ENCODE data around the gene DACH1. TPM values are rescaled to one million over a fixed set of nuclear protein-coding genes. Genes with fewer than 3 reads are reported as not detected.

Gene DACH1
- total RNA-seq, 1 experiment from 2014 or later: 1.2 TPM

DNA sequence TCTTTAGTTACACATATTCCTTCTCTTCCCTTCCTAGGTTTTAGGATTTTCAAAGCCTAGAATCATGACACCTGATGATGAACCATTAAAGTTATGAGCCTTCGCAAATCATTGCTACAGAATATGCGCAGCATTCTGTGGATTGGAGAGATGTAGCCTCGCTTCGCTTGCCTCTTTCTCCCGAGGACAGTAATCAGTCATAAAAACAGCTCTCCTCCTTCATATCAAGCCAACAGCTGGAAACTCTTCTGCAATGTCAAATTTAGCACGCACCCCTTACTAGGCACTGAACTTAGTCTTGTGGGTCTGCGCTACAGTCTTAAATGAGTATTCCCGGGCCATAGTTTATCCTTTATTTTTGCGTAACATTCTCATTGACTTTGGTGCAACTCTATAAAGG, 79.6 kb downstream of the DACH1 start:
- H3K36me3 ChIP-seq (ENCODE audit: control insufficient read depth, insufficient read depth, low read length): no peaks in the 10 kb centered on the region
- H3K4me3 ChIP-seq (ENCODE audit: low read depth, low read length): no peak overlapping the region
- H3K9me3 Mint-ChIP-seq (ENCODE audit: unreplicated experiment): no peaks in the 10 kb centered on the region
- H3K4me3 Mint-ChIP-seq (ENCODE audit: unreplicated experiment): no peak overlapping the region
- no peaks in the 10 kb centered on the region for H3K4me1 ChIP-seq
- intact Hi-C loops (cut with micrococcal nuclease; ENCODE audit: unreplicated experiment): no loop called here
- no peaks in the 10 kb centered on the region for H3K4me1 Mint-ChIP-seq (ENCODE audit: low read depth, unreplicated experiment)
- no TSS peak for BruUV-seq (replicated peaks)
- no peaks in the 10 kb centered on the region for H3K9me3 ChIP-seq
- no peaks in the 10 kb centered on the region for H3K36me3 Mint-ChIP-seq (ENCODE audit: insufficient read depth, unreplicated experiment)
- H3K27me3 ChIP-seq (replicated peaks; ENCODE audit: control insufficient read depth, insufficient read depth, low read length): no peaks in the 10 kb centered on the region
- POLR2A ChIA-PET: no interaction called here
- H3K27ac Mint-ChIP-seq (ENCODE audit: unreplicated experiment): no peak overlapping the region
- no peak for DNase-seq
- TF ChIP-seq, protein P1, sequence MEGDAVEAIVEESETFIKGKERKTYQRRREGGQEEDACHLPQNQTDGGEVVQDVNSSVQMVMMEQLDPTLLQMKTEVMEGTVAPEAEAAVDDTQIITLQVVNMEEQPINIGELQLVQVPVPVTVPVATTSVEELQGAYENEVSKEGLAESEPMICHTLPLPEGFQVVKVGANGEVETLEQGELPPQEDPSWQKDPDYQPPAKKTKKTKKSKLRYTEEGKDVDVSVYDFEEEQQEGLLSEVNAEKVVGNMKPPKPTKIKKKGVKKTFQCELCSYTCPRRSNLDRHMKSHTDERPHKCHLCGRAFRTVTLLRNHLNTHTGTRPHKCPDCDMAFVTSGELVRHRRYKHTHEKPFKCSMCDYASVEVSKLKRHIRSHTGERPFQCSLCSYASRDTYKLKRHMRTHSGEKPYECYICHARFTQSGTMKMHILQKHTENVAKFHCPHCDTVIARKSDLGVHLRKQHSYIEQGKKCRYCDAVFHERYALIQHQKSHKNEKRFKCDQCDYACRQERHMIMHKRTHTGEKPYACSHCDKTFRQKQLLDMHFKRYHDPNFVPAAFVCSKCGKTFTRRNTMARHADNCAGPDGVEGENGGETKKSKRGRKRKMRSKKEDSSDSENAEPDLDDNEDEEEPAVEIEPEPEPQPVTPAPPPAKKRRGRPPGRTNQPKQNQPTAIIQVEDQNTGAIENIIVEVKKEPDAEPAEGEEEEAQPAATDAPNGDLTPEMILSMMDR (IDR thresholded peaks at IDR 0.05; ENCODE audit: insufficient read depth in 1 of 2, low read depth in 1 of 2, low read length in 1 of 2, severe bottlenecking in 1 of 2, unreplicated experiment in 1 of 2): no peak
- H3K27me3 Mint-ChIP-seq (ENCODE audit: insufficient read depth, unreplicated experiment): no peaks in the 10 kb centered on the region
- CTCF ChIA-PET: no interaction called here

DNA sequence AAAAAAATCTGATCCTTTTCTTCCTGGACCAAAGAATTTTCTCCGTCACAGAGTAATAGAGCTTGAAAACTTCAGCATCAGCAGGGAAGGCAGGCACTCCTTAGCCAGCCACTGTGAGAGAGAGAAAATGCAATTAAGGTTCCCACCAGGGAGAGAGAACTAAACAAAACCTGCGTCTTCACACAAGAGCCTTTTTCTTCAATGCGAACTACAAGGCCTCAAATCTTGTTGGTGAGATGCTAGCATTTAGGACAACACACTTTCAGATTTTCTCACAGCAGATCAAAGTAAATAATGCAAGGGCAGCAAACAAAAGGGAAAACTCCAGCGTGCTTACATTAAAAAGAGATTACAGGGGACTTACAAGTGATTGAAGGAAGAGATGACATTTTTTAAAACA, 80.1 kb downstream of the DACH1 start:
- CTCF ChIA-PET: no interaction called here
- no peak overlapping the region for H3K4me3 Mint-ChIP-seq (ENCODE audit: unreplicated experiment)
- POLR2A ChIA-PET: no interaction called here
- no peaks in the 10 kb centered on the region for H3K27me3 Mint-ChIP-seq (ENCODE audit: insufficient read depth, unreplicated experiment)
- no peaks in the 10 kb centered on the region for H3K4me1 Mint-ChIP-seq (ENCODE audit: low read depth, unreplicated experiment)
- no peaks in the 10 kb centered on the region for H3K27me3 ChIP-seq (replicated peaks; ENCODE audit: control insufficient read depth, insufficient read depth, low read length)
- intact Hi-C loops (cut with micrococcal nuclease; ENCODE audit: unreplicated experiment): no loop called here
- TF ChIP-seq, protein P1 (IDR thresholded peaks at IDR 0.05; ENCODE audit: insufficient read depth in 1 of 2, low read depth in 1 of 2, low read length in 1 of 2, severe bottlenecking in 1 of 2, unreplicated experiment in 1 of 2): no peak
- no peaks in the 10 kb centered on the region for H3K36me3 ChIP-seq (ENCODE audit: control insufficient read depth, insufficient read depth, low read length)
- no peaks in the 10 kb centered on the region for H3K4me1 ChIP-seq
- H3K36me3 Mint-ChIP-seq (ENCODE audit: insufficient read depth, unreplicated experiment): no peaks in the 10 kb centered on the region
- H3K9me3 Mint-ChIP-seq (ENCODE audit: unreplicated experiment): no peaks in the 10 kb centered on the region
- H3K27ac Mint-ChIP-seq (ENCODE audit: unreplicated experiment): no peak overlapping the region
- DNase-seq: no peak
- no peak overlapping the region for H3K4me3 ChIP-seq (ENCODE audit: low read depth, low read length)
- H3K9me3 ChIP-seq: no peaks in the 10 kb centered on the region
- BruUV-seq (replicated peaks): no TSS peak

DNA sequence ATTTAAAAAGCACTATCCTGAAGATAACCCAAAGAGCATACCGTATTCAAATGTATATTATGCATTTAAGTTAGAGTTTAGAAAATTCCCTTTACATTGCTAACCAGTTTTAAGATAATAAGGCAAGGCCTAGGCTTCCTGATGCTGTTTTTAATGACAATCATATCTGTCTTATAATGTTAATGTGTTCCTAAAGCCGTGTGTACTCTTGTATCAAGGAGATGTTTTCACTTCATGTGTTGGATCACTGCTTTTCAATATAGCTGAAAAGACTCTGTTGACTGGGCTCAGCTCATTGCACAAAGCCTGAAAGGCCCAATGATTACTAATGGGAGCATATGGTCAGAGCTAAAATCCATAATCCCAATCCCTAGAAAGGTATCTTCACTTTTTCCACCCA, 81.6 kb downstream of the DACH1 start:
- H3K9me3 ChIP-seq: no peaks in the 10 kb centered on the region
- CTCF ChIA-PET: no interaction called here
- intact Hi-C loops (cut with micrococcal nuclease; ENCODE audit: unreplicated experiment): no loop called here

More for the DNA sequence above, 81.6 kb downstream of the DACH1 start:
- no peaks in the 10 kb centered on the region for H3K36me3 ChIP-seq (ENCODE audit: control insufficient read depth, insufficient read depth, low read length)
- Mint-ChIP-seq H3K4me3 (ENCODE audit: unreplicated experiment) (no peak overlapping the region), H3K4me1 (ENCODE audit: low read depth, unreplicated experiment) (no peaks in the 10 kb centered on the region), H3K27ac (ENCODE audit: unreplicated experiment) (no peak overlapping the region), H3K27me3 (ENCODE audit: insufficient read depth, unreplicated experiment) (no peaks in the 10 kb centered on the region), H3K36me3 (ENCODE audit: insufficient read depth, unreplicated experiment) (no peaks in the 10 kb centered on the region), H3K9me3 (ENCODE audit: unreplicated experiment) (no peaks in the 10 kb centered on the region)
- H3K27me3 ChIP-seq (replicated peaks; ENCODE audit: control insufficient read depth, insufficient read depth, low read length): no peaks in the 10 kb centered on the region
- TF ChIP-seq, protein P1 (IDR thresholded peaks at IDR 0.05; ENCODE audit: insufficient read depth in 1 of 2, low read depth in 1 of 2, low read length in 1 of 2, severe bottlenecking in 1 of 2, unreplicated experiment in 1 of 2): no peak
- no peak for DNase-seq
- POLR2A ChIA-PET: no interaction called here
- H3K4me1 ChIP-seq: no peaks in the 10 kb centered on the region
- BruUV-seq (replicated peaks): no TSS peak
- no peak overlapping the region for H3K4me3 ChIP-seq (ENCODE audit: low read depth, low read length)

Data from Caco-2 (cell line).